CD4-positive, CD25-positive, alpha-beta regulatory T cell (primary cell): ENCODE data around the gene FBXL20. TPM values are rescaled to one million over a fixed set of nuclear protein-coding genes. Genes with fewer than 3 reads are reported as not detected.
A peak's percentile ranks its signal among the peaks of the same experiment; 100 is the strongest.

Experiments used
- ATAC-seq, 2 donors: fragments of 150-1000 bp; cut with Tn5 transposase; one replicate each; pipeline ENCODE4 v1.10.0; 2021; ENCODE audit warnings: low read depth in 2 of 2, moderate number of reproducible peaks in 2 of 2, moderate library complexity in 1 of 2
- DNase-seq, 3 donors: peaks; one replicate each; pipeline versions ENCODE4 v3.0.0 to v3.0.0-alpha.2; 2012 to 2022; ENCODE audit warnings: mixed read lengths in 1 of 3
- H3K27ac ChIP-seq: one replicate; pipeline ENCODE4 v1.7.0; 2013; ENCODE audit warnings: mild to moderate bottlenecking, low read length; ENCODE audit not compliant: insufficient read depth, poor library complexity, severe bottlenecking
- H3K27me3 ChIP-seq: one replicate; pipeline ENCODE4 v1.7.0; 2013; ENCODE audit warnings: low read length; ENCODE audit not compliant: control insufficient read depth, insufficient read depth
- H3K36me3 ChIP-seq: one replicate; pipeline ENCODE4 v1.7.0; 2013; ENCODE audit warnings: mild to moderate bottlenecking, low read length, moderate library complexity; ENCODE audit not compliant: control insufficient read depth, insufficient read depth
- H3K4me1 ChIP-seq: 2 replicates; pipeline ENCODE4 v1.7.0; 2013; ENCODE audit warnings: mild to moderate bottlenecking, low read length; ENCODE audit not compliant: insufficient read depth, control insufficient read depth, poor library complexity, severe bottlenecking
- H3K4me3 ChIP-seq: one replicate; pipeline ENCODE4 v1.7.0; 2013; ENCODE audit warnings: low read depth, mild to moderate bottlenecking, low read length, moderate library complexity
- H3K9me3 ChIP-seq, 2 experiments: 1 replicate in 1 of 2; 2 replicates in 1 of 2; pipeline ENCODE4 v1.7.0; 2013; ENCODE audit warnings: low read length in 2 of 2, mild to moderate bottlenecking in 1 of 2, moderate library complexity in 1 of 2; ENCODE audit not compliant: control insufficient read depth in 2 of 2
- H3K27ac Mint-ChIP-seq, 3 donors: one replicate each; pipeline ENCODE4 v1.8.0; 2020 to 2022; ENCODE audit warnings: mild to moderate bottlenecking in 3 of 3, mixed read lengths in 3 of 3, moderate library complexity in 2 of 3
- H3K27me3 Mint-ChIP-seq: one replicate; pipeline ENCODE4 v1.8.0; 2022; ENCODE audit warnings: mild to moderate bottlenecking, mixed read lengths
- H3K36me3 Mint-ChIP-seq: one replicate; pipeline ENCODE4 v1.8.0; 2020; ENCODE audit warnings: mixed read lengths
- H3K4me1 Mint-ChIP-seq, 4 donors: one replicate each; pipeline ENCODE4 v1.8.0; 2020 to 2022; ENCODE audit warnings: mixed read lengths in 4 of 4, mild to moderate bottlenecking in 1 of 4
- H3K4me3 Mint-ChIP-seq, 4 donors: one replicate each; pipeline ENCODE4 v1.8.0; 2020 to 2022; ENCODE audit warnings: mild to moderate bottlenecking in 4 of 4, mixed read lengths in 4 of 4, moderate library complexity in 3 of 4
- H3K9me3 Mint-ChIP-seq, 7 donors: one replicate each; pipeline ENCODE4 v1.8.0; 2020 to 2022; ENCODE audit warnings: mixed read lengths in 7 of 7, mild to moderate bottlenecking in 3 of 7, moderate library complexity in 2 of 7
- polyA plus RNA-seq, 4 donors: library from polyadenylated mRNA; unstranded; fragments of 300-500 nt; fragmentation: Illumina TruSeq; gene quantifications; one replicate each; pipeline ENCODE4 v1.2.3, GENCODE V29; 2021
- total RNA-seq: library from RNA; stranded (reverse); gene quantifications from one replicate; pipeline ENCODE4 v1.2.3, GENCODE V29; 2022

FBXL20 gene
- total and polyA plus RNA-seq, 5 donors from 2014 or later, result 4.0 to 30.8 (median 5.5) TPM

- no peaks in the 10 kb centered on the region for H3K36me3 ChIP-seq
- H3K9me3 ChIP-seq, result no peaks in the 10 kb centered on the region
- peaks cover 4 to 10% (median 6%) of the 10 kb centered on the region in 4 donors for H3K4me1 Mint-ChIP-seq
- no peaks in the 10 kb centered on the region for H3K36me3 Mint-ChIP-seq
- H3K27me3 ChIP-seq, result no peaks in the 10 kb centered on the region
- H3K27me3 Mint-ChIP-seq, result peaks cover 5% of the 10 kb centered on the region
- no peak overlapping the region for H3K27ac ChIP-seq
- DNase-seq (peak; percentile 75 to 87 (median 78)), ATAC-seq (peak; percentile 81 to 84)
- H3K4me3 Mint-ChIP-seq, result peak overlapping the region in 3 of 4 donors; percentile 50 to 55 (median 55)
- H3K4me3 ChIP-seq, result no peak overlapping the region
- peaks cover 14% of the 10 kb centered on the region for H3K4me1 ChIP-seq
- H3K27ac Mint-ChIP-seq, result peak overlapping the region in 2 of 3 donors; percentile 60 to 70
- H3K9me3 Mint-ChIP-seq, result no peaks in the 10 kb centered on the region
Observed at GRCh38 chr17:39244600-39245570, 156.5 kb downstream of the FBXL20 start.

- H3K4me3 ChIP-seq, result no peak overlapping the region
- no peak for DNase-seq
- H3K27me3 ChIP-seq, result no peaks in the 10 kb centered on the region
- no peaks in the 10 kb centered on the region for H3K36me3 ChIP-seq
- Mint-ChIP-seq H3K4me3 (peak overlapping the region in 1 of 4 donors; percentile 55), H3K27ac (peak overlapping the region in 2 of 3 donors; percentile 63 to 70), H3K9me3 (no peaks in the 10 kb centered on the region), H3K27me3 (peaks cover 9% of the 10 kb centered on the region), H3K36me3 (no peaks in the 10 kb centered on the region), H3K4me1 (peaks cover 4 to 18% (median 12%) of the 10 kb centered on the region in 4 donors)
- no peak overlapping the region for H3K27ac ChIP-seq
- peaks cover 22% of the 10 kb centered on the region for H3K4me1 ChIP-seq
- no peaks in the 10 kb centered on the region for H3K9me3 ChIP-seq
- ATAC-seq, result peak in 1 of 2 donors; percentile 2
Observed at GRCh38 chr17:39244016-39244599, 157.3 kb downstream of the FBXL20 start.

DNA sequence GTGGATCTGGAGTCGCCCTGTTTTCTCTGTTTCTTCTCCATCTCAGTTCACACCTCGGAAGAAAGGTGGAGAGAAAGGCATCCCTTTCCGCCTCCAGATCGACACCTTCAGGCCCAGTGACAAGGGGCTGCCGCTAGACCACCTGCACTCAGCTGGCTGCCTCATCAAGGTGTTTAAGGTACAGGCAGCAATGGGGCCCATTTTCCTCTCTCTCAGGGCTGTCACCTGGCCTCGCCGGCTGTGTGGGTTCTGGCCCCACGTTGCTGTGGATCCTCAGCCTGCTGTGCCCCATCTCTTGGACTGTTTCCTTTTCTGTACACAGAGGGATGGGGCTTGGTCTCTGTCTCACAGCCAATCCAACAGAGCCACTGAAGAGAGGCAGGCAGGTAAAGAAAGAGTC is 158.3 kb downstream of the FBXL20 start:
- H3K36me3 Mint-ChIP-seq, result no peaks in the 10 kb centered on the region
- H3K9me3 Mint-ChIP-seq, result no peaks in the 10 kb centered on the region
- H3K4me3 ChIP-seq, result no peak overlapping the region
- DNase-seq, result no peak
- no peaks in the 10 kb centered on the region for H3K9me3 ChIP-seq
- no peak overlapping the region for H3K4me3 Mint-ChIP-seq
- peaks cover 31% of the 10 kb centered on the region for H3K4me1 ChIP-seq
- no peaks in the 10 kb centered on the region for H3K36me3 ChIP-seq
- no peak overlapping the region for H3K27ac Mint-ChIP-seq
- no peak for ATAC-seq
- H3K4me1 Mint-ChIP-seq, result peaks cover 9 to 26% (median 18%) of the 10 kb centered on the region in 4 donors
- H3K27me3 Mint-ChIP-seq, result peaks cover 9% of the 10 kb centered on the region
- H3K27ac ChIP-seq, result no peak overlapping the region
- no peaks in the 10 kb centered on the region for H3K27me3 ChIP-seq

DNA sequence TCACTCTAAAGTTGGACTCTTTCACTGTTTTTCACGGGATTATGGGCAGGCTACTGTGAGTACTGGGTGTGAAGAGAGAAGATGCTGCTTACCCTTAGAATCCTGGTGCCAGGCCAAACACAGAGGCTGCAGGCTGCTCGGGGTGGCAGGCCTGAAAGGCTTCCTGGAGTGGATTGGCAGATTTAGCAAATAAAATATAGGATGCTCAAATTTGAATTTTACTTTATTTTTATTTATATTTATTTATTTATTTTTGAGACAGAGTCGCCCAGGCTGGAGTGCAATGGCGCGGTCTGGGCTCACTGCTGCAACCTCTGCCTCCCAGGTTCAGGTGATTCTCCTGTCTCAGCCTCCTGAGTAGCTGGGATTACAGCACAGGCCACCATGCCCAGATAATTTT is 160.8 kb downstream of the FBXL20 start:
- peaks cover 44% of the 10 kb centered on the region for H3K4me1 ChIP-seq
- peak overlapping the region in 1 of 3 donors; percentile 90 for H3K27ac Mint-ChIP-seq
- no peaks in the 10 kb centered on the region for H3K9me3 Mint-ChIP-seq
- H3K27me3 ChIP-seq, result no peaks in the 10 kb centered on the region
- no peak for DNase-seq
- no peak overlapping the region for H3K27ac ChIP-seq
- no peak for ATAC-seq
- H3K4me3 ChIP-seq, result no peak overlapping the region
- H3K9me3 ChIP-seq, result no peaks in the 10 kb centered on the region
- H3K36me3 ChIP-seq, result no peaks in the 10 kb centered on the region
- H3K4me1 Mint-ChIP-seq, result peaks cover 9 to 41% (median 21%) of the 10 kb centered on the region in 4 donors
- H3K36me3 Mint-ChIP-seq, result no peaks in the 10 kb centered on the region
- H3K4me3 Mint-ChIP-seq, result no peak overlapping the region
- H3K27me3 Mint-ChIP-seq, result peaks cover 9% of the 10 kb centered on the region

DNA sequence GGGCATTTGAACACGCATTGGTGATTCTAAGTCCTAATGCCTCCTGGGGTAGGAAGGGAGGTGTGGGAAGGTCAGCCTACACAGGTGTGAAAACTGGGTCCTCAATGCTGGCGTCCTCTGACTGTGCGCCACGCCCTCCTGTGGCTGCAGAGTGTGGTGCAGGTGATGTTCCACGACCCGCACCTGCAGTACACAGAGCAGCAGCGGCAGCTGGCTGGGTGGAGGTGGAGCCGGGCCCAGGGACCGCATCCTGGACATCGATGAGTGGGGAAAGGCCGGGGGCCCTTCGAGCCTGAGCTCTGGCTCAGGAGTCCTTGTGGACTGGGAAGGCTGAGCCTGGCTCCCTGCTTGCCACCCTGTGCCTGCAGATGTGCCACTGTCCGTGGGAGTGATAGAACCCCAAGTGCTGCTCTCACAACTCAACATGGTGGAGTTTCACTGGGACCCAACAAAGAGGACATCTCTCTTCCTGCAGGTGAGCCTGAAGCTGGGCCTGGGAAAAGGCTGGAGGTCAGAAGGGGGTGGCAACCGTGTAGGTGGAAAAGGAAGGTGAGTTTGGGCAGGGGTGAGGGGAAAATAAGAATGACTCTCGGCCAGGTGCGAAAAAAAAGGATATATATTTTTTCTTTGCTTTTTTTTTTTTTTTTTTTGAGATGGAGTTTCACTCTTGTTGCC is 161.6 kb downstream of the FBXL20 start:
- peaks cover 6 to 41% (median 22%) of the 10 kb centered on the region in 4 donors for H3K4me1 Mint-ChIP-seq
- no peaks in the 10 kb centered on the region for H3K9me3 Mint-ChIP-seq
- peaks cover 44% of the 10 kb centered on the region for H3K4me1 ChIP-seq
- ATAC-seq (peak; percentile 38 to 46), DNase-seq (peak; percentile 56 to 82 (median 69))
- H3K27me3 ChIP-seq, result no peaks in the 10 kb centered on the region
- no peaks in the 10 kb centered on the region for H3K9me3 ChIP-seq
- peaks cover 12% of the 10 kb centered on the region for H3K27me3 Mint-ChIP-seq
- H3K4me3 Mint-ChIP-seq, result peak overlapping the region in 2 of 4 donors; percentile 34 to 62
- H3K27ac ChIP-seq, result peak overlapping the region; percentile 89
- H3K36me3 ChIP-seq, result no peaks in the 10 kb centered on the region
- H3K27ac Mint-ChIP-seq, result peak overlapping the region in 2 of 3 donors; percentile 90 to 100
- H3K36me3 Mint-ChIP-seq, result no peaks in the 10 kb centered on the region
- H3K4me3 ChIP-seq, result peak overlapping the region; percentile 49

DNA sequence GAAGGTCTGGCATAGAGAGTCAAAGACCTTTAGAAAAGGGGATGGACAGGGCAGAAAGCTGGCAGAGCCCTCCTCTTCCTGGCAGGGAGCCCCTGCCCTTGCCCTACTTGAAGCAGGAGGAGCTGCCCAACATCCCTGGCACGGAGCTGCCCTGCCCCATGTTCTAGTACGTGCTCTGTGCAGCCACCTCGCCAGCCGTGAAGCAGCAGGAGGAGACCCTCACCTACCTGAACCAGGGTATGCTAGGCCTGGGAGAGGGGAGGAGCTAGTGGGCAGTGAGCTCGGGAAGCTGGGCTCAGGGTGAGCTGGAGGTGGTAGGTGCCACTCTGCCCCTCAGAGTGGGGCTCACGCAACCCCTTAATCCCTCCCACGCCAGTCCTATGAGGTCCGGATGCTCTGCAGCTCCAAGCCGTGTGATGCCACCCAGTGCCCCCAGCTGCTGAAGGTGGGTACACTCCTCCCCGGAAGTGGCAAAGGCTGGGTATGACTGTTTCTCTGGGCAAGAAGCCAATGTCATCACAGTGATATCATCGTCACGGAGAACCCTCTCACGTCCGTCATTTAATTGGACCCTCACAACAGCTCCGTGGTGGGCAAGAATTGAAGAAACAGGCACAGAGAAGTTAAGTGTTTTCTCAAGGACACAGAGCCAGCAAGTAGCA is 163.0 kb downstream of the FBXL20 start:
- no peaks in the 10 kb centered on the region for H3K9me3 ChIP-seq
- no peaks in the 10 kb centered on the region for H3K36me3 Mint-ChIP-seq
- peak overlapping the region; percentile 95 to 100 (median 98) for H3K27ac Mint-ChIP-seq
- H3K4me1 ChIP-seq, result peaks cover 34% of the 10 kb centered on the region
- no peaks in the 10 kb centered on the region for H3K36me3 ChIP-seq
- H3K27me3 ChIP-seq, result no peaks in the 10 kb centered on the region
- peak overlapping the region; percentile 89 for H3K27ac ChIP-seq
- H3K9me3 Mint-ChIP-seq, result no peaks in the 10 kb centered on the region
- peaks cover 8% of the 10 kb centered on the region for H3K27me3 Mint-ChIP-seq
- ATAC-seq (peak; percentile 96), DNase-seq (peak; percentile 80 to 94 (median 90))
- H3K4me1 Mint-ChIP-seq, result peaks cover 5 to 37% (median 18%) of the 10 kb centered on the region in 4 donors
- peak overlapping the region; percentile 48 to 87 (median 82) for H3K4me3 Mint-ChIP-seq
- peak overlapping the region; percentile 60 for H3K4me3 ChIP-seq

- peak overlapping the region in 1 of 4 donors; percentile 87 for H3K4me3 Mint-ChIP-seq
- H3K36me3 Mint-ChIP-seq, result no peaks in the 10 kb centered on the region
- no peaks in the 10 kb centered on the region for H3K9me3 Mint-ChIP-seq
- Histone ChIP-seq H3K27me3 (no peaks in the 10 kb centered on the region), H3K27ac (peak overlapping the region; percentile 89), H3K4me3 (no peak overlapping the region), H3K9me3 (no peaks in the 10 kb centered on the region), H3K36me3 (no peaks in the 10 kb centered on the region), H3K4me1 (peaks cover 34% of the 10 kb centered on the region)
- peak overlapping the region in 2 of 3 donors; percentile 98 to 100 for H3K27ac Mint-ChIP-seq
- peaks cover 8% of the 10 kb centered on the region for H3K27me3 Mint-ChIP-seq
- ATAC-seq (no peak), DNase-seq (no peak)
- peaks cover 5 to 37% (median 18%) of the 10 kb centered on the region in 4 donors for H3K4me1 Mint-ChIP-seq
Observed at GRCh38 chr17:39237586-39237985, 163.8 kb downstream of the FBXL20 start.
